ENCODE data around the gene MTMR4. TPM values are rescaled to one million over a fixed set of nuclear protein-coding genes. Genes with fewer than 3 reads are reported as not detected.

The MTMR4 gene
- total RNA-seq, 2 experiments from 2014 or later, result 57.9 to 63.8 TPM

DNA sequence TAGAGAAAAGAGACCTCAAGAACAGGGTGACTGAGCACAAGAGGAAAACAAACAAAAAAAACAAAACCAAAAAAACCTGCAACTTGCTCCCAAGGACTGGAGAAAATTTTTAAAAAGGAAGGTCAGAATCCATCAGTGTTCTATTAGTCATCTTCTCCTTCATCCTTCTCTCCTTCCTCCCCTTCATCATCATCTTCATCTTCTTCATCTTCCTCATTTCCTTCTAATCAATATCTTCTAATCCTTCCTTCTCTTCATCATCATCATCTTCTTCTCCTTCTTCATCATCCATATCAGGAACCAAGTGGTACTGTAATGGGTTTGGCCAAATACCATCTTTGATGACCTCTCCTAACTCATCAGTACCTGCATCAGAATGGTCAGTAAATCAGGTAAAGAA lies 38.5 kb downstream of the MTMR4 start:
- H3K4me1 Mint-ChIP-seq, result no peaks in the 10 kb centered on the region
- H3K4me3 Mint-ChIP-seq, result no peak overlapping the region
- no peaks in the 10 kb centered on the region for H3K9me3 Mint-ChIP-seq (ENCODE audit: low read depth)
- DNase-seq, result no peak
- no peaks in the 10 kb centered on the region for H3K27me3 Mint-ChIP-seq
- H3K27ac Mint-ChIP-seq, result no peak overlapping the region
- no peak for ATAC-seq
- H3K36me3 Mint-ChIP-seq, result no peaks in the 10 kb centered on the region
- CTCF ChIA-PET, result no interaction called here

DNA sequence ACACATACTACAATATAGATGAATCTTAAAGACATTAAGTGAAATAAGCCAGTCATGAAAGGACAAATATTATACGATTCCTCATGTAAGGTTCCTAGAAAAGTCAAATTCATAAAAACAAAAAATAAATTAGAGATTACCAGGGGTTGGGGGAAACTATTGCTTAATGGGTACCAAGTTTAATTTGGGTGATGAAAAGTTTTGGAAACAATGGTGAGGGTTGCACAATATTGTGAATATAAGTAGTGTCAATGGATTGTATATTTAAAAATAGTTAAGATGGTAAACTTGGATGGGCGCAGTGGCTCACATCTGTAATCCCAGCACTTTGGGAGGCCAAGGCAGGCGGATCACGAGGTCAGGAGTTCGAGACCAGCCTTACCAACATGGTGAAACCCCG lies 44.1 kb downstream of the MTMR4 start:
- no peak overlapping the region for H3K4me3 Mint-ChIP-seq
- CTCF ChIA-PET, result no interaction called here
- no peak for ATAC-seq
- no peak overlapping the region for H3K27ac Mint-ChIP-seq
- no peak for DNase-seq
- H3K4me1 Mint-ChIP-seq, result no peaks in the 10 kb centered on the region
- H3K9me3 Mint-ChIP-seq (ENCODE audit: low read depth), result no peaks in the 10 kb centered on the region
- no peaks in the 10 kb centered on the region for H3K36me3 Mint-ChIP-seq
- H3K27me3 Mint-ChIP-seq, result no peaks in the 10 kb centered on the region

DNA sequence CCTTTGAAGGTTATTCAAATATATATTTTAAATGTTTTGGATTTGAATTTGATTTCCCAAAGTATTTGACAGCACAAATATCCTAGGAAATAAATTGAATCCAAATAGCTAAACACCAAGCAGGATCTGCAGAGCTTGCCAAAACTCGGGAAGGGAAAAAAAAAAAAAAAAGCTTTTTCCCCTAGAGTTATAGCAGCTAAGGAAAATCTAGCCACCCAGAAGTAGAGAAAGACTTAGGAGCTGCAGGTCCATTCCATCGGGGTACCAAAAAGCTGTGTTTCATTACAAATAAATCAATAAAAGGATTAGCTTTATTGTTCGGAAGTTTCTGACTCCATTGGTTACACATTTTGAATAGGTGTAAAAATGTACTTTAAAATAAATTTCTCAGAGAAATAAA lies 45.5 kb downstream of the MTMR4 start:
- DNase-seq, result no peak
- Mint-ChIP-seq H3K4me3 (no peak overlapping the region), H3K9me3 (ENCODE audit: low read depth) (no peaks in the 10 kb centered on the region), H3K36me3 (no peaks in the 10 kb centered on the region), H3K27me3 (no peaks in the 10 kb centered on the region), H3K27ac (no peak overlapping the region), H3K4me1 (no peaks in the 10 kb centered on the region)
- CTCF ChIA-PET, result interaction anchor here (1.0 to 2.0 kb wide), 2 partner anchors 19 to 269 kb away, joined by 3 to 5 read pairs; partner anchors contain the start of gene HSF5
- ATAC-seq, result no peak

DNA sequence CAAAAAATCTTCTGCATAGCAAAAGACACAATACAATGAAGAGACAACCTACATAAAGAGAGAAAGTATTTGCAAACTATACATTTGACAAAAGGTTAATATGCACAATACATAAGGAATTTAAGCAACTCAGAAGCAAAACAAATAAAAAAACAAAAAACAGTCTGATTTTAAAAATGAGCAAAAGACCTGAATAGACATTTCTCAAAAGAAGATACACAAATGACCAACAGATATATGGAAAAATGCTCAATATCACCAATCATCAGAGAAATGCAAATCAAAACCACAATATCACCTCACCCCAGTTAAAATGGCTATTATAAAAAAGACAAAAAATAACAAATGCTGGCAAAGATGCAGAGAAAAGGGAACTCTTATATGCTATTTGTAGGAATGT lies 58.9 kb downstream of the MTMR4 start:
- H3K36me3 Mint-ChIP-seq, result peaks cover 2% of the 10 kb centered on the region
- H3K4me1 Mint-ChIP-seq, result no peaks in the 10 kb centered on the region
- H3K9me3 Mint-ChIP-seq (ENCODE audit: low read depth), result no peaks in the 10 kb centered on the region
- H3K27ac Mint-ChIP-seq, result no peak overlapping the region
- no peak overlapping the region for H3K4me3 Mint-ChIP-seq
- DNase-seq (no peak), ATAC-seq (no peak)
- no peaks in the 10 kb centered on the region for H3K27me3 Mint-ChIP-seq
- CTCF ChIA-PET, result no interaction called here

DNA sequence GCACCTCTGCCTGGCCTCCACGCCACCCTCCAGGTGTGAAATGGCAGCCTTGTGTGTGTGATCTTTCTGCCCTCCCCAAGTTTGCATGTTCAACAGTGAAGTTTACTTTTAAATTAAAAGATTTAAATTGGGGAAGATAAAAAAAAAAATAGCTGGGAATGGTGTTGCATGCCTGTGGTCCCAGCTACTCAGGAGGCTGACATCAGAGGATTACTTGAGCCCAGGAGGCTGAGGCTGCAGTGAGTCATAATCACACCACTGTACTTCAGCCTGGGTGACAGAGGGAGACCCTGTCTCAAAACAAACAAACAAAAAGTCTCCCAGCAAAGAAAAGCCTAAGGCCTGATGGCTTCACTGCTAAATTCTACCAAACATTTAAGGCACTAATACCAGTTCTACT lies 61.7 kb downstream of the MTMR4 start:
- ATAC-seq, result no peak
- CTCF ChIA-PET, result interaction anchor here (0.7 kb wide), 1 partner anchor 203 kb away, joined by 3 read pairs; no protein-coding TSS in a partner anchor
- H3K9me3 Mint-ChIP-seq (ENCODE audit: low read depth), result no peaks in the 10 kb centered on the region
- peaks cover 2% of the 10 kb centered on the region for H3K36me3 Mint-ChIP-seq
- no peaks in the 10 kb centered on the region for H3K27me3 Mint-ChIP-seq
- DNase-seq, result no peak
- H3K4me1 Mint-ChIP-seq, result no peaks in the 10 kb centered on the region
- H3K27ac Mint-ChIP-seq, result no peak overlapping the region
- H3K4me3 Mint-ChIP-seq, result no peak overlapping the region

DNA sequence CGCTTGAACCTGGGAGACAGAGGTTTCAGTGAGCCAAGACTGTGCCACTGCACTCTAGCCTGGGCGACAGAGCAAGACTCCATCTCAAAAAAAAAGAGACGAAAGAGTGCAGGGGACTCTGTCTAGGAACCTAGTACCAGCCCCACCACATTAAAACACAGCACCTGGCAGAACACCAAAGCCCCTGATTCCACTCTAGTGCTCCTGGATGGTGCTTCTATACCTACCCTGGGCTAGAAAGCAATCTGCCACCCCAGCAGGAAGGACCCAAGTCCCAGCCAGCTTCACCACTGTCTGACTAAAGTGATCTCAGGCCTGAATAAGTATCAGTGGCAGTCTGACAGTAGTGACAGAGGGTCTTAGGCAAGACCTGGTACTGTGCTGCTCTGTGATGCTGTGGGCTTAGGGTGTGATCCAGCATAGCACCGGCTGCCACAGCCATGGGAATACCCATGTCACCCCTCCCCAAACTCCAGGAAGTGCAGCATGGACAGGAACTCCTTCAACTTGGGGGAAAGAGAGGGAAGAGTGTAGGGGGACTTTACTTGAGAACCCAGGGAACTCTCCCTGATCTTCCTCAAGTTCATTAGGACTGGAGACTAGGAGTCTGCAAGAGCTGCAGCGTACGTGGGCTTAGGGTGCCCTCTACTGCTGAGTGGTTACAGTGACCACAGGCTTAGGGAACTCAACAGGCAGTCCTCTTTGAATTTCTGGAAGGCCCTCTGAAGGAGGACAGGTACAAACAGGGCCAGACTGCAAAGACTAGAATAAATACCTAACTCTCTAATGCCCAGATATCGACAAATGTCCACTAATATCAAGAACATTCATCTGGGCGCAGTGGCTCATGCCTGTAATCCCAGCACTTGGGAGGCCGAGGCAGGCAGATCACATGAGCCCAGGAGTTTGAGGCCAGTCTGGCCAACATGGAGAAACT lies 67.1 kb downstream of the MTMR4 start:
- CTCF ChIA-PET, result interaction anchor here (0.8 to 3.6 kb wide), 12 partner anchors 9 to 247 kb away, joined by 3 to 25 read pairs (median 3); partner anchors contain the start of gene HSF5
- peaks cover 5% of the 10 kb centered on the region for H3K4me1 Mint-ChIP-seq
- DNase-seq (peak; percentile 86), ATAC-seq (peak; percentile 97)
- no peaks in the 10 kb centered on the region for H3K9me3 Mint-ChIP-seq (ENCODE audit: low read depth)
- no peak overlapping the region for H3K4me3 Mint-ChIP-seq
- H3K36me3 Mint-ChIP-seq, result no peaks in the 10 kb centered on the region
- no peaks in the 10 kb centered on the region for H3K27me3 Mint-ChIP-seq
- H3K27ac Mint-ChIP-seq, result no peak overlapping the region

DNA sequence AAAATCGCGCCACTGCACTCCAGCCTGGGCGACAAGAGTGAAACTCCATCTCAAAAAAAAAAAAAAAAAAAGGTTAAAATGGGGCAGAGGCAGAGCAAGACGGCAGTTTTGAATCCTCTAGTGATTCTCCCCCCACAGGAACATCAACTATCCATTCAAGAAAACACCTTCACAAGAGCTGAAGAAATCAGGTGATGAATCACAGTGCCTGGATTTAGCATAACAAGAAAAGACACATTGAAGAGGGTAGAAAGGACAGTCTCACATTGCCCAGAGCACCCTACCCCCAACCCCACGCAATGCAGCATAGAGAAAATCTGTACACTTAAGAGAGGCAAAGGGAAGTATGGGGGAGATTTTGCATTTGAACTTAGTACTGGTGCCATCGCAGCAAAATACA lies 68.4 kb downstream of the MTMR4 start:
- peaks cover 5% of the 10 kb centered on the region for H3K4me1 Mint-ChIP-seq
- CTCF ChIA-PET, result interaction anchor here (1.3 to 3.6 kb wide), 4 partner anchors 8 to 142 kb away, joined by 3 to 25 read pairs (median 8); no protein-coding TSS in a partner anchor
- H3K27me3 Mint-ChIP-seq, result no peaks in the 10 kb centered on the region
- H3K9me3 Mint-ChIP-seq (ENCODE audit: low read depth), result no peaks in the 10 kb centered on the region
- H3K36me3 Mint-ChIP-seq, result no peaks in the 10 kb centered on the region
- ATAC-seq, result no peak
- no peak overlapping the region for H3K4me3 Mint-ChIP-seq
- no peak overlapping the region for H3K27ac Mint-ChIP-seq
- DNase-seq, result no peak

Other genes with a start within 250 kb of the MTMR4 start
- under 1 TPM in 1 of 2 experiments, not detected in 1; 0.09 TPM for gene MPO, start 233.7 kb downstream of the MTMR4 start, total RNA-seq
- 10 to 100 TPM; 25.6 to 66.3 TPM for gene TSPOAP1, start 185.8 kb downstream of the MTMR4 start, total RNA-seq
- 100 to 1,000 TPM in 1 of 2 experiments, 10 to 100 TPM in 1; 63.3 to 127 TPM for gene SUPT4H1, start 162.4 kb downstream of the MTMR4 start, total RNA-seq
- gene RNF43, start 97.1 kb downstream of the MTMR4 start, total RNA-seq, result under 1 TPM; 0.23 to 0.52 TPM
- under 1 TPM; 0.41 to 0.61 TPM for gene HSF5, start 26.2 kb downstream of the MTMR4 start, total RNA-seq
- under 1 TPM; 0.28 to 0.35 TPM for gene TEX14, start 177.4 kb upstream of the MTMR4 start, total RNA-seq
- gene RAD51C, start 178.0 kb upstream of the MTMR4 start, total RNA-seq, result 10 to 100 TPM; 61.3 to 65.0 TPM
- under 1 TPM; 0.03 to 0.07 TPM for gene PPM1E, start 241.2 kb upstream of the MTMR4 start, total RNA-seq

Measured in activated CD8-positive, alpha-beta memory T cell treated with anti-CD3 and anti-CD28 coated beads, Interleukin-2, amount 10 ng/mL, durations not matched to agents 7 days and 5 days (primary cell).